ENCODE data around the gene TMEM63C.
"Not testable (repeated sequence)": the region's sequence is repeated elsewhere in the genome, so short reads cannot be mapped to it uniquely, and the experiment has no call there.

Gene TMEM63C

DNA sequence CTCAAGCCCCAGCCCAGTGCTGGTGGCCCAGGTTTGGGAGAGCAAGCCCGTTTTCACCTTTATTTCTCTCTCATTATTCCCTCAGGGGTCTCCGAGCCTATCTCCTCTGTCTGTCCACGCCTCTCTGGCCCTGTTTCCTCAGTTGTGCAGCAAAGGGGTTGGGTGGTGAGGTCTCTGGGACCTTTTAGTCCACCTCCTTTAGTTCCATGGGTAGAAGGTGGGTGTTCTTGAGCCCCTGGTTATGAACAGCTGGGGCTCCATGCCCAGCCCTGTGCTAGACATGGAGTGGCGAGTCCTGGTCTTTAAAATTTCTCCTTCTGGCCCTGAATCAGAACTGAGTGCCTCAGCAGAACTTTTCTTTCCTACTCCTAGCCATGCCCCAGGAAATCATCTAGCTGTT lies 90.7 kb downstream of the TMEM63C start:
- no peak overlapping the region for H3K4me3 ChIP-seq (ENCODE audit: low read length)
- no peak for TF ChIP-seq ZNF274 (IDR thresholded peaks at IDR 0.05; ENCODE audit: low read depth, low read length)

DNA sequence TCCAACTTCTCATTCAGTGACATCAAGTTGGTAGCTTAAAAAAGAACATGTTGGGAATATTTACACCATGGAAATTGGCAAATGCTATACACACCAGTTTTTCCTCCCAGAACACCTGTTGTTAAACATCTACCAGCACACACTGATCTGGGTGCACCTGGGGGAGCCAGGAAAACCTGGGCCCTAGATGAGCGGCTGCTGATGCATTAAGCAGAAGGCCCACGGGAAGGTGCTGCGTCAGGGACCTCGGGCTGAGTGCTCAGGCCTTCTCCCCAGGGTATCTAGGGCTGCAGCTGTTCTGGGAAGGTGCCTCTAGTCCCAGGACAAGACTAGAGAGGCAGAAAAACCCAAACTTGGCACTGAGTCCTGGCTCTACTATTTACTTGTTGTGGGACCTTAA lies 92.2 kb downstream of the TMEM63C start:
- TF ChIP-seq ZNF274 (IDR thresholded peaks at IDR 0.05; ENCODE audit: low read depth, low read length), result no peak
- no peak overlapping the region for H3K4me3 ChIP-seq (ENCODE audit: low read length)

GRCh38 chr14:77275041-77275580 lies 93.5 kb downstream of the TMEM63C start:
- H3K4me3 ChIP-seq (ENCODE audit: low read length), result no peak overlapping the region
- TF ChIP-seq ZNF274 (IDR thresholded peaks at IDR 0.05; ENCODE audit: low read depth, low read length), result no peak

DNA sequence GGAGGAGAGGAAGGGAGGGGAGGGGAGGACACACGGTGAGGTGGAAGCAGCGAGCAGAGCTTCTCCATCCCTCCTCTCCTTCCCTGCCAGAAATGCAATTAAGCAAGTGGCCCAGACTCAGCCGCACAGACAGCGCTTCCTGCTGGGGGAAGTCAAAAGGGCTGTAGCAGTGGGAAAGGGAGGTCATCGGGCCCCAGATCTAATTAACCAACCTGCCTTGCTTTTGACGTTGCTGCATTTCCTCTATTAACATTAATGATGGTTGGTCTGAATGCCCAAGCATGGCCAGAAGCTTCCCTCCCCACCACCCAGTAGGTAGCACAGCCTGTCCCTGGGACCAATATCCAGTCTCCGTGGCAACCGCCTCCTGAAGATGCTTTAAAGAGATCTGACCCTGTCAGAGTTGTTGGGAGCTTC lies 94.0 kb downstream of the TMEM63C start:
- no peak for TF ChIP-seq ZNF274 (IDR thresholded peaks at IDR 0.05; ENCODE audit: low read depth, low read length)
- no peak overlapping the region for H3K4me3 ChIP-seq (ENCODE audit: low read length)

- no peak for TF ChIP-seq ZNF274 (IDR thresholded peaks at IDR 0.05; ENCODE audit: low read depth, low read length)
- no peak overlapping the region for H3K4me3 ChIP-seq (ENCODE audit: low read length)
Measured at GRCh38 chr14:77276295-77276935, 94.8 kb downstream of the TMEM63C start.

DNA sequence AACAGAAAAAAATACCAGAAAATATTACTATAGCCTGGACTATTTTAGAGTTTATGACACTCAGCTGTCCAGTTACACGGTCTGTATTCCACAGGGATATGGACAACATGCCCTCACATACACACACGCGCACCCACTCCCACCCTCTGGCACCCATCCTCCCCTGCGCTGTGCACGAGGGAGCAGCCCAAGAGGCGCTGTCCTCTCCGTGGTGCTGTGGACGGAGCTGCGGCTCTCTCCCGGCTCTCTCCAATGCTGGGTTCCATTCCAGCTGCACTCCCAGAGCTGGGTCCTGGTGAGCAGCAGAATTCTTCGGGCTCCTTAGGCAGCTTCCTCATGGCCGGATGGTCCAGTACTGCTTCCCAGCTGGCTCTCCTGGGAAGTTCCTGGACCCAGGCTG lies 95.4 kb downstream of the TMEM63C start:
- no peak for TF ChIP-seq ZNF274 (IDR thresholded peaks at IDR 0.05; ENCODE audit: low read depth, low read length)

GRCh38 chr14:77278461-77279230 lies 97.0 kb downstream of the TMEM63C start:
- H3K4me3 ChIP-seq (ENCODE audit: low read length), result no peak overlapping the region
- TF ChIP-seq ZNF274 (IDR thresholded peaks at IDR 0.05; ENCODE audit: low read depth, low read length), result no peak

More for the DNA sequence above, 95.4 kb downstream of the TMEM63C start:
- H3K4me3 ChIP-seq (ENCODE audit: low read length), result no peak overlapping the region

- H3K4me3 ChIP-seq (ENCODE audit: low read length), result no peak overlapping the region
- TF ChIP-seq ZNF274 (IDR thresholded peaks at IDR 0.05; ENCODE audit: low read depth, low read length), result no peak
Measured at GRCh38 chr14:77279719-77280118, 98.1 kb downstream of the TMEM63C start.

DNA sequence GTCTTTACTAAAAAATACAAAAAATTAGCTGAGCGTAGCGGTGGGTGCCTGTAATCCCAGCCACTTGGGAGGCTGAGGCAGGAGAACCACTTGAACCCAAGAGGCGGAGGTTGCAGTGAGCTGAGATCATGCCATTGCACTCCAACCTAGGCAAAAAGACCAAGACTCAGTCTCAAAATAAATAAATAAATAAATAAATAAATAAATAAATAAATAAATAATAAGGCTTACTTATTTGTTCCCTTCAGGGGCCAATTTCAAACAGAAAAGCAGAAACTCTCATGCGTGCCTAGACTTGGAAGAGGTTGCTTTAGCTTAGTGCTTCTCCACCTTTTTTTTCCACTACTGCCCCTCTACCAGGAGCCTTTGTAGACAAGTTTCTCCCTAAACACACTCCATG lies 99.3 kb downstream of the TMEM63C start:
- not testable (repeated sequence) for H3K4me3 ChIP-seq (ENCODE audit: low read length)

DNA sequence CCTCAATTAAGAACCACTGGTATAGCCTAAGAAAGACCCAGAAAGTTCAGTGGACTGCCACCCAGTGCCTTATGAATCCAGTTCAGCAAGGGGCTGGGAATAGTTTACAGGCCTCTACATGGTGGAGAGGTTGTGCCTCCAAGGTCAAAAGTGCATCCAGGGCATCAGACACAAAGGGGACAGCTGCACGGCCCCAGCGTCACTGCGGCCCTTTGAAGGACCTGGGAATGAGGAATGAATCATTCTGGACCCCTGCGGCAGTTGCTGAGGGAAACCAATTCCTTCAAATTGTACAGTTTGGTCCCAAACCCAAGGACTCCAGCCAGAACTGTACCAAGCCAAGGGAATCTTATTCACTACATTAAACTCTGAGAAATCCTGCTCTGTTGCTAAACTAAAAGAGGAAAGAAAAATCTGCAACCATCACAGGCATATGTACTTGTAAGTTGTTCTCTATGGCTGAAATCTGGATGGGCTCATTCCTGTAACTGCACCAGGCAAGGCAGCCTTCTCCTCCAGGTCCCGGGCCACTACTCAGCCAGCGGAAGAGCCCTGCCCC lies 100.3 kb downstream of the TMEM63C start:
- no peak for TF ChIP-seq ZNF274 (IDR thresholded peaks at IDR 0.05; ENCODE audit: low read depth, low read length)
- no peak overlapping the region for H3K4me3 ChIP-seq (ENCODE audit: low read length)

DNA sequence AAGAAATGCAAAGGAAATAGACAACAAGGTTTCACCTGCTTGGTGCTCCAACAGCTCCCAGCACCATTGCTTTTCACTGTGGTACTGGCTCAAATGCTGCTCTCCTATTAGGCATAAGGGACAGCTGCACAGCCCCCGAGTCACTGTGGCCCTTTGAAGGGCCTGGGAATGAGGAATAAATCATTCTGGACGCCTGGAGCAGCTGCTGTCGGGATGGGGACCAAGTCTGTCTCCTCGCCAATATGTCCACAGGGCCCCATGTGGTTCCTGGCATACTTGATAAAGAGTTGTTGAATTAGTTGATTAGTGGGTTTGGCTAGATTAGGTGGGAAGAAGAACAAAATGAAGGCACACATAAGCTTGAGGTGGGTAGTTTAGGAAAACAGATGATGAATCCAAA lies 102.5 kb downstream of the TMEM63C start:
- H3K4me3 ChIP-seq (ENCODE audit: low read length), result no peak overlapping the region
- no peak for TF ChIP-seq ZNF274 (IDR thresholded peaks at IDR 0.05; ENCODE audit: low read depth, low read length)

DNA sequence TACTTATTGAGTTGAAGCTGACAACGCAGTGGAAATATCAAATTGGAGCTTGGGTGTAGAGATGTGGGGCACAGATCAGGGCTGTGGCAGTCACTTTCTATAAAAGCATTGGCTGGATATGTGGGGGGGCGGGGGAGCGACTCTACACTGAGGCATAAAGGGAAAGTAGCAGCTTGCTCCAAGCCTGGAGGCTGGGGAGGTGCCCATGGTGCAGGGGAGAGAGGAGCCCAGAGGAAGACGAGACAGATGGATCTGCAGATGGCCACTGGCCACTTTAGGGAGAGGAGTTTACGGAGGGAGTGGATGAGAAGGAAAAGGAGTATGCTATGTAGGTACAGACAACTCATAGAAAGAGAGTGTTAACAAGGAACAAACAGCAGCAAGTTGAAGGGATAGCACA lies 102.9 kb downstream of the TMEM63C start:
- H3K4me3 ChIP-seq (ENCODE audit: low read length), result no peak overlapping the region
- TF ChIP-seq ZNF274 (IDR thresholded peaks at IDR 0.05; ENCODE audit: low read depth, low read length), result no peak

GRCh38 chr14:77286576-77286975 lies 105.0 kb downstream of the TMEM63C start:
- TF ChIP-seq ZNF274 (IDR thresholded peaks at IDR 0.05; ENCODE audit: low read depth, low read length), result no peak
- no peak overlapping the region for H3K4me3 ChIP-seq (ENCODE audit: low read length)

- H3K4me3 ChIP-seq (ENCODE audit: low read length), result no peak overlapping the region
- no peak for TF ChIP-seq ZNF274 (IDR thresholded peaks at IDR 0.05; ENCODE audit: low read depth, low read length)
Measured at GRCh38 chr14:77290705-77291104, 109.1 kb downstream of the TMEM63C start.

DNA sequence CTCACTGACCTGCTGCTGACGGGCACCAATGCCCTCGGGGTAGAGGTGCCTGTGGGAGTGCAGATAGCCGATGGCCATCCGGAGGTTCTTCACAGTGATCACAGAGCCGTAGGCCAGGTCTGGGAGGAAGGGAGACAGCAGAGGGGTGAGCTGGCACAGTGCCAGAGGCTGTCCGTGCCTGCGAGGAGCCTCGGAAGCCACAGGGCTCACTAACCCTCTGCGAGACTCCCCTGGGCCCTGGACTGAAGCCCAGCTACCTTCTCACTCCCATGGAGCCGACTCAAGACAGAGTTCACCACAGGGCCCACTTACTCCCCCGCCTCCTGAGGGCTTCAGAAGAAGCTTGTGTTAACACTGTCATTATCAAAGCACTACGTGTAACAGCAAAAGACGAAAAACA lies 114.6 kb downstream of the TMEM63C start:
- TF ChIP-seq ZNF274 (IDR thresholded peaks at IDR 0.05; ENCODE audit: low read depth, low read length), result no peak
- no peak overlapping the region for H3K4me3 ChIP-seq (ENCODE audit: low read length)
